Naive B cell (primary cell): ENCODE data around the gene CACNG7. TPM values are rescaled to one million over a fixed set of nuclear protein-coding genes. Genes with fewer than 3 reads are reported as not detected.

ENCODE experiments used
- ATAC-seq, 2 donors: fragments of 150-1000 bp; cut with Tn5 transposase; 2 replicates each; pipeline ENCODE4 v1.10.0; 2021; ENCODE audit warnings: low read depth in 2 of 2, mild to moderate bottlenecking in 2 of 2, moderate library complexity in 2 of 2
- DNase-seq: peaks from one replicate; pipeline ENCODE4 v3.0.0; 2022
- H3K27ac Mint-ChIP-seq, 6 donors: one replicate each; pipeline ENCODE4 v1.8.0; 2020 to 2022; ENCODE audit warnings: mild to moderate bottlenecking in 6 of 6, mixed read lengths in 6 of 6, moderate library complexity in 5 of 6, inconsistent platforms in 2 of 6
- H3K27me3 Mint-ChIP-seq, 3 donors: one replicate each; pipeline ENCODE4 v1.8.0; 2021 to 2022; ENCODE audit warnings: mixed read lengths in 3 of 3, mild to moderate bottlenecking in 1 of 3
- H3K36me3 Mint-ChIP-seq, 2 donors: one replicate each; pipeline ENCODE4 v1.8.0; 2020 to 2022; ENCODE audit warnings: mixed read lengths in 2 of 2, inconsistent platforms in 1 of 2, mild to moderate bottlenecking in 1 of 2
- H3K4me1 Mint-ChIP-seq, 3 donors: one replicate each; pipeline ENCODE4 v1.8.0; 2020 to 2022; ENCODE audit warnings: mixed read lengths in 3 of 3, inconsistent platforms in 1 of 3, mild to moderate bottlenecking in 1 of 3, moderate library complexity in 1 of 3
- H3K4me3 Mint-ChIP-seq, 8 donors: one replicate each; pipeline ENCODE4 v1.8.0; 2020 to 2022; ENCODE audit warnings: mild to moderate bottlenecking in 8 of 8, mixed read lengths in 8 of 8, moderate library complexity in 8 of 8, inconsistent platforms in 2 of 8
- H3K9me3 Mint-ChIP-seq, 7 donors: one replicate each; pipeline ENCODE4 v1.8.0; 2020 to 2022; ENCODE audit warnings: mixed read lengths in 7 of 7, mild to moderate bottlenecking in 5 of 7, inconsistent platforms in 2 of 7, moderate library complexity in 1 of 7
- polyA plus RNA-seq, 6 donors: library from polyadenylated mRNA; unstranded; fragments of 300-500 nt; fragmentation: Illumina TruSeq; gene quantifications; one replicate each; pipeline ENCODE4 v1.2.3, GENCODE V29; 2021; ENCODE audit warnings: low read depth in 6 of 6

The CACNG7 gene
- polyA plus RNA-seq, 6 donors from 2014 or later = not detected

DNA sequence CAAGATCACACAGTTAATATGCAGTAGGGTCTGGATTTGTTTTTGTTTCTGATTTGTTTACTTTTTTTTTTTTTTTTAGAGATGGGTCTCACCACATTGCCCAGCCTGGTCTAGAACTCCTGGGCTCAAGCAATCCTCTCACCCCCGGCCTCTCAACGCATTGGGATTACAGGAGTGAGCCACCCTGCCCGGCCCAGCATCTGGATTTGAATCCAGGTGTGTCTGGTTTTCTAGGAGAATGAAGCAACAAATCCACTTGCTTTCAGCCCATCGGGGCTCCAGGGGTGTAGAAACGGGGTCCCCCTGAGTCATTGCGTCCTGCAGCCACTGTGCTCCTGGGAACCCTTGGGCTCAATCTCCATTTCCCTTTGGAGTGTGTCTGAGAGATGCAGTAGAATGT is 60.3 kb downstream of the CACNG7 start:
- Mint-ChIP-seq H3K4me1 (peaks cover 0 to 11% (median 2%) of the 10 kb centered on the region in 3 donors), H3K4me3 (no peak overlapping the region)

DNA sequence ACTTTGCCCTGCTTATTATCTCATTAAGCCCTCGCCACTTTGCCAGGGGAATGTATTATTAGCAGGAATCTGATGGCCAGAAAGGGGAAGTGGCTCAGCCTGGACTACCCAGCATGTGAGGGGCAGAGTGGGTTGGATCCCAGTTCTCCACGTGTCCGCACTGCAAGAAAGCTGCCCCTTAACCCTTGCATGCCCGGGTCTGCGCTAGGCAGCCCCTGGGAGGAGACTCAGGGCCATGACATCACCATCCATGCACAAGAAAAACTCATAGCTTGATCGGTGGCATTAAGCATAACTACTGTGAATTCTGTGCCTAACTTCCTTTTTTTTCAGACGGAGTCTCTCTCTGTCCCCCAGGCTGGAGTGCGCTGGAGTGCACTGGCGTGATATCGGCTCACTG is 62.6 kb downstream of the CACNG7 start:
- DNase-seq (no peak), ATAC-seq (no peak)
- peaks cover 0 to 3% (median 0%) of the 10 kb centered on the region in 3 donors for H3K4me1 Mint-ChIP-seq
- H3K27me3 Mint-ChIP-seq = peaks cover 24 to 74% (median 28%) of the 10 kb centered on the region in 3 donors
- no peak overlapping the region for H3K27ac Mint-ChIP-seq
- H3K4me3 Mint-ChIP-seq = no peak overlapping the region
- peaks cover 0 to 2% (median 0%) of the 10 kb centered on the region in 7 donors for H3K9me3 Mint-ChIP-seq
- H3K36me3 Mint-ChIP-seq = no peaks in the 10 kb centered on the region

More for the DNA sequence above, 60.3 kb downstream of the CACNG7 start:
- Mint-ChIP-seq H3K27me3 (peaks cover 36 to 79% (median 40%) of the 10 kb centered on the region in 3 donors), H3K36me3 (peaks cover 0 to 14% of the 10 kb centered on the region in 2 donors), H3K27ac (no peak overlapping the region), H3K9me3 (peaks cover 0 to 2% (median 0%) of the 10 kb centered on the region in 7 donors)
- ATAC-seq (no peak), DNase-seq (no peak)

DNA sequence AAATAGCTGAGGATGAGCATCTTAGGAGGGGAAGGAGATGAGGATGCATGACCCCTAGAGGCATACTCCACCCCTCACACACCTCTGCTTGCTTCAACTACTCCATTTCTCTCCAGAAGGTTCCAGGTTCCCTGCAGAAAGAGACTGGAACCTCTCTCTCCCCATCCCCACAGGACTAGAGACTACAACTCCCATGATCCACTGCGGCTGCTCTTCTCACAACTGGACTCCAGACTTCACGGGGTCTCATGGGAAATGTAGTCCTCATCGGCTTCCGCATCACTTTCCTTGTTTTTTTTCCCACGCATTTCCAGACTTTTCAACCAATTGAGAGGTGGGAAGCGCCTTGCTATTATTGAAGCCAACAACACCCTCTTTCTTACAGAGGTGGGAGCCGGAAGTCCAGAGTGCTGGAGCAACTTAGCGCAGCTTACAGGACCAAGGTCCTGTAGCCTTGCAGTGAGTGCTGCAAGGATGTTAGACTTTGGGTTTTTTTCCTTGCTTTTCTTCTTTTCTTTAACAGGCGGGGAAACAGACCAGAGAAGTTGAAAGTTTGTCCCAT is 68.4 kb downstream of the CACNG7 start:
- Mint-ChIP-seq H3K36me3 (peaks cover 0 to 36% of the 10 kb centered on the region in 2 donors), H3K4me1 (peaks cover 25 to 30% (median 28%) of the 10 kb centered on the region in 3 donors), H3K27ac (peak overlapping the region in 2 of 6 donors; percentile 11 to 72), H3K9me3 (peaks cover 16 to 25% (median 18%) of the 10 kb centered on the region in 7 donors), H3K27me3 (peaks cover 41 to 86% (median 55%) of the 10 kb centered on the region in 3 donors), H3K4me3 (peak overlapping the region; percentile 36 to 94 (median 89))
- DNase-seq (peak; percentile 53), ATAC-seq (peak; percentile 86 to 89)

DNA sequence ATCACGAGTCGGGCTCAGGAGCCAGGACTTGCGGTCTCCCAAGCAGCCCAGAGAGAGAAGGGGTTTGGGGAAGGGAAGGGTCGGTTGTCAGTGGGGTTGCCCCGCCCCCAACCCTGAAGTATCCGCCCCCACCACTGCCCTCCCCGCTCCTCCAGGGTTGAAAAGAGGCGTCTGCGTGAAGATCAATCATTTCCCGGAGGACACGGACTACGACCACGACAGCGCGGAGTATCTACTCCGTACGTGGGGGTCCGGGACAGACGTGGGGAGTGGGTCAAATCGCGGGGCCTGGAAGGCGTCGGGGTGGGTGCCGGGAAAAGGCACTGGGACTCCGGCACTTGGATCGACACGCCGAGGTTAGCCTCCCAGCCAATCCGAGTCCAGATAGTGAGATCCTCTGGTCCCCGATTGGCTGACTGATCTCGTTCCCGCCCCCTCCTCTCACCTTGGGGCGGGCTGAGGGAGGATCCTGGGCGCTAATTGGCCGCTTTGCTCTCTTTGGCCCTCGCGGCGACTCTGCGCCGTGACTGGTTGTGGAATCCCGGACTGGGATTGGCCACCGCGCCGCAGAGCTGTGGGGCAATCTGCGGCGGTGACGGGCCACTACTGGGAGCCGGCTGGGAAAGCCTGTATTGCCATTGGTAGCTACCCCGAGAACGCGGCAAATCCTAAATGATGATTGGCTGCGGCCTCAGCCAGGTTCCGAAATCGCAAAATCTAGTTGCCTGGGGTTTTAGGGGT is 69.1 kb downstream of the CACNG7 start:
- Mint-ChIP-seq H3K27me3 (peaks cover 41 to 79% (median 55%) of the 10 kb centered on the region in 3 donors), H3K27ac (peak overlapping the region in 4 of 6 donors; percentile 32 to 72 (median 68)), H3K4me1 (peaks cover 25 to 30% (median 28%) of the 10 kb centered on the region in 3 donors), H3K4me3 (peak overlapping the region; percentile 36 to 94 (median 89)), H3K9me3 (peaks cover 17 to 25% (median 18%) of the 10 kb centered on the region in 7 donors), H3K36me3 (peaks cover 0 to 36% of the 10 kb centered on the region in 2 donors)
- ATAC-seq (no peak), DNase-seq (no peak)

DNA sequence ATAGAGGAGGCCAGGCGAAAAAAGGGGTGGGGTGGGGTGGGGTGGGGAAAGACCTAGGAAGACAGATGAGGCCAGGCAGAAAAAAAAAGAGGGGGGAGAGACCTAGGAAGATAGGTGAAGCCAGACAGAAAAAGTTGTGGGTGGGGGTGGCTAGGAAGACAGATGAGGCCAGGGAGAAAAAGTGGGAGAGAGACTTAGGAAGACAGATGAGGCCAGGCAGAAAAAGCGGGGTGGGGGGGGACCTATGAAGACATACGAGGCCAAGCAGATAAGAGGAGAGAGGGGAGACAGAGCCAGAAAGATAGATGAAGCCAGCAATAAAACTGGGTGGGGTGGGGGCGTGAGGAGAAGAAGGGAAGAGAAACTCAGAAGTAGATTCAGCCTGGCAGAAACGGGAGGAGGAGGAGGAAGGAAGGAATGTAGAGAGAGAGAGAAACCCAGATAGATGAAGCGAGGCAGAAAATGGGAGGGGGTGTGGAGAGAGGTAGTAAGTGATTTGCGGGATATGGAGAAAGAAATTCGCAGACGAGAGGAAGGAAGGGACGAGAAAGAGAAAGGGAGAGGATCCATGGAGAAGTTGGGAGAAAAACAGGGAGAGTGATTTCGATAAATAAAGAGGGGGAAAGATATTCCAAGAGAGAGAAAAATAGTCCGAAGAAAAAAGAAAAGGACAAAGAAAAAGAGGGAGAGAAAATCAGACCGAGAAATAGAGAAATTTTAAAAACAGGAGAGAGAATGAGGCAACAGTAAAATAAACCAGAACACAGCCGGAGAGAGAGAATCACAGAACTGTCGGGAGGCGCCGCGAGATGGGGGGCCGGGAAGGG is 70.1 kb downstream of the CACNG7 start:
- Mint-ChIP-seq H3K4me3 (peak overlapping the region in 6 of 8 donors; percentile 13 to 82 (median 41)), H3K9me3 (peaks cover 17 to 25% (median 18%) of the 10 kb centered on the region in 7 donors), H3K4me1 (peaks cover 25 to 30% (median 28%) of the 10 kb centered on the region in 3 donors), H3K27ac (peak overlapping the region in 1 of 6 donors; percentile 54), H3K27me3 (peaks cover 38 to 71% (median 55%) of the 10 kb centered on the region in 3 donors), H3K36me3 (peaks cover 0 to 36% of the 10 kb centered on the region in 2 donors)
- ATAC-seq = no peak
- no peak for DNase-seq

DNA sequence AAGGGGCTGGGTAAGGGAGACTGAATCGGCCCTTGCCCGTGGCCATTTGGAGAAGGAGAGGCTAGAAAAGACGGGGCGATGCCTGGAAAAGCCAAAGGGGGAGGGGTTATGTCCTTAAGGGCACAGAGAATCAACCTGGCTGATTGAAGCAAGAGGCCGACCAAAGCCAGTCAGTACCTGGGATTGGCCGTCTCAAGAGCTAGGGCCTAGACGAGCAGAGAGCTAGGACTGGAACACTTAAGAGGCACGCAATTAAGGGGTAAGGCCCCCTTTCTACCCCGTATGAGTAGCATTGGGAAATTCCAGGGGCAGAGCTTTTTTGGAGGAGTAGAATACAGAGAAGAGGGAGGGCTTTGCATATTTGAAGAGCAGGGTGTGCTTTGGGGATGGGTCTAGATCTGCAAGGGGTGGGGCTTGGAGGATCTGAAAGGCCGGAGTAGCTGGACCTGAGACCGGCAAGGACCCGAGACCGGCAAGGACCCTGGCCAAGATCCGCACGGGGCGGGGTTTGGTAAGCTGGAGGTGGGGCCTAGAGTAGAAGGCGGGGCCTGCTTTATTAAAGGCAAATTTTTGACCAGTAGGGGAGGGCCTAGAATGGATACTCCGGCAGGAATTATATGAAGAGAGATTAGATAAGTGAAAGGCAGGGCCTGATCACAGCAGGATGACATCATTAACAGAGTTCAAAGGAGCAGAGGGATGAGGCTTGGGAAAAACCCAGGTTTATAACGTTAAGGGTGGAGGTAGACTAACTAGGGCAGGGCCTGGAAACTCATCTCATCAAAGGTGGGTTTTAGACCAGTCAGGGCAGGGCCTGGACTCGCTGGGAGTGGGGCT is 71.7 kb downstream of the CACNG7 start:
- H3K4me1 Mint-ChIP-seq = peaks cover 25 to 30% (median 28%) of the 10 kb centered on the region in 3 donors
- peaks cover 17 to 25% (median 18%) of the 10 kb centered on the region in 7 donors for H3K9me3 Mint-ChIP-seq
- no peak for ATAC-seq
- H3K27me3 Mint-ChIP-seq = peaks cover 33 to 61% (median 53%) of the 10 kb centered on the region in 3 donors
- DNase-seq = no peak
- peak overlapping the region in 7 of 8 donors; percentile 20 to 80 (median 63) for H3K4me3 Mint-ChIP-seq
- peaks cover 0 to 36% of the 10 kb centered on the region in 2 donors for H3K36me3 Mint-ChIP-seq
- peak overlapping the region in 4 of 6 donors; percentile 59 to 79 (median 72) for H3K27ac Mint-ChIP-seq

DNA sequence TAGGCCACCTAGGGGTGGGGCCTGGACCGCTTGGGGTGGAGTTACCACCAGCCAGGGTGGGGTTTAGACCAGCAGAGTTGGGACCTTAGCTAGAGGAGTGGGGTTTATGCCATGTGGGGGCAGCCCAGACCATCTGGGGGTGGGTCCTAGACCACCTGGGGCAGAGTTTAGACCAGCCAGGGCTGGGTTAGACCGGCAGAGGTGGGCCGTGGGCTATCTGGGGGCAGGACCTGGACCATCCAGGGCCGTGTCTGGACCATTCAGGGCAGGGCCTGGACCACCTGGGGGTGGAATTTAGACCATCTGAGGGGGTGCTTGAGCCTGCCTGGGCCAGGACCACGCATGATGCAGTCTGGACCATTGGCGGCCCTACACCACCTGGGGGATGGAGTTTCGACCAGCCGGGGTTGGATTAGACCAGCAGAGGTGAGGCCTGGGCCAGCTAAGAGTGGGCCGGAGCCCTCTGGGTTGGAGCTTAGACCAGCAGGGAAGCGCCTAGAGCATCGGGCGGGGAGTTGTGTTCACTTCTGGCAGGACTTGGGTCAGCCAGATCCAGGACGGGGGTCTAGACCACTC is 72.4 kb downstream of the CACNG7 start:
- Mint-ChIP-seq H3K27ac (peak overlapping the region in 2 of 6 donors; percentile 56 to 85), H3K4me1 (peaks cover 25 to 30% (median 28%) of the 10 kb centered on the region in 3 donors), H3K4me3 (peak overlapping the region; percentile 15 to 80 (median 62)), H3K36me3 (peaks cover 0 to 36% of the 10 kb centered on the region in 2 donors), H3K27me3 (peaks cover 29 to 54% (median 46%) of the 10 kb centered on the region in 3 donors), H3K9me3 (peaks cover 16 to 25% (median 18%) of the 10 kb centered on the region in 7 donors)
- DNase-seq (no peak), ATAC-seq (no peak)

DNA sequence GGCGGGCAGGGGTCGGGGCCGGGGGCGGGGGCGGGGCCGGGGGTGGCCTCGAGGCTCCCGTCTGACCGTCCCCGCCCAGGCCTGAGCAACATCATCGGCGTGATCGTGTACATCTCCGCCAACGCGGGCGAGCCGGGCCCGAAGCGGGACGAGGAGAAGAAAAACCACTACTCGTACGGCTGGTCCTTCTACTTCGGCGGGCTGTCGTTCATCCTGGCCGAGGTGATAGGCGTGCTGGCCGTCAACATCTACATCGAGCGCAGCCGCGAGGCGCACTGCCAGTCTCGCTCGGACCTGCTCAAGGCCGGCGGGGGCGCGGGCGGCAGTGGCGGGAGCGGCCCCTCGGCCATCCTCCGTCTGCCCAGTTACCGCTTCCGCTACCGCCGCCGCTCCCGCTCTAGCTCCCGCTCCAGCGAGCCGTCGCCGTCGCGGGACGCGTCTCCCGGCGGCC is 72.9 kb downstream of the CACNG7 start:
- ATAC-seq (no peak), DNase-seq (no peak)
- Mint-ChIP-seq H3K27me3 (peaks cover 28 to 48% (median 40%) of the 10 kb centered on the region in 3 donors), H3K27ac (no peak overlapping the region), H3K4me3 (peak overlapping the region in 3 of 8 donors; percentile 12 to 80 (median 20)), H3K4me1 (peaks cover 25 to 30% (median 28%) of the 10 kb centered on the region in 3 donors), H3K9me3 (peaks cover 16 to 25% (median 18%) of the 10 kb centered on the region in 7 donors), H3K36me3 (peaks cover 0 to 36% of the 10 kb centered on the region in 2 donors)

DNA sequence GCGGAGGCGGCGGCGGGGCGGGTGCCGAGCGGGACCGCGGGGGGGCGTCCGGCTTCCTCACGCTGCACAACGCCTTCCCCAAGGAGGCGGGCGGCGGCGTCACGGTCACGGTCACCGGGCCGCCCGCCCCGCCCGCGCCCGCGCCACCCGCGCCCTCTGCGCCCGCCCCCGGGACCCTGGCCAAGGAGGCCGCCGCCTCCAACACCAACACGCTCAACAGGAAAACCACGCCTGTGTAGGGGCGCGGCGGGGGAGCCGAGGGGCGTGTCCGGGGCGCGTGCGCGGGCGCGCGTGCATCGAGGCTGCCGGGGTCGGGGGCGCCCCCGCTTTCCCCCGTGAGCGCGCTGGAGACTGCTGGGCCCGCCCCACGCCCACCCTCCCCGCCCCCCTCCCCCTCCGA is 73.5 kb downstream of the CACNG7 start:
- H3K36me3 Mint-ChIP-seq = peaks cover 0 to 31% of the 10 kb centered on the region in 2 donors

DNA sequence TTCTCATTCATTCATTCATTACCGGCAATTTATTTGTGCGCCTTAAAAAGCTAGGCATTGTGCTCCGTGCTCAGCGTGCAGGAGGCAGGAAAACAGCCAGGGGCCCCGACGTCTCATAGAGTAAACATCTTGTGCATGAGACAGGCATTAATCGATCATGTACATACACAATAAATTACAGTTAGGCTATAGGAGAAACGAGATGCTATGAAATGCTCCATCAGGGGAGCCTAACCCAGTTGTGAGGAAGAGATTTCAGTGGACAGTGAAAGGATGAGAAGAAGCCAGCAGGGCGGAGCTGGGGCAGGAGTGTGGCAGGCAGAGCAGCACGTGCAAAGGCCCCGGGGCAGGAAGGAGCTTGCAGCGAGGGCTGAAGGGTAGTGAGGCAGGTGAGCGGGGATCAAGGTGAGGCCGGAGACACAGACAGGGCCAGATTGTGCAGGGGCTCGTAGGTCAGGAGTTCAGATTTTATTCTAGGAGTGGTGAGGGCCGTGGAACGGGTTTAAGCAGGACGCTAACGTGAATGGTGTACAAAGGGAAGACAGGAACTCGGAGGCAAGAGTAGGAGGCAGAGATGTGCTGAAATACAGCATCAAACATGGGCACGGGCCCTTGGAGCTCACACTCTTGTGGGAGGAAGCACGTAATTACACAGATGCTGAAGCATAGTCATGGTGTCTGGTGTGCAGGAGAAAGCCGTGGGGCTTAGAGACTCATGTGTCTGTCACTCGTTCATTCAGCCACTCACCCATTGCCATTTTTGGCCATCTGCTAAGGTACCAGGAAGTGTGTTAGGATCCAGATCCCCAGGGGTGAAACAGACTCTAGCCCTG is 74.6 kb downstream of the CACNG7 start:
- Mint-ChIP-seq H3K27ac (no peak overlapping the region), H3K36me3 (peaks cover 0 to 27% of the 10 kb centered on the region in 2 donors), H3K4me1 (peaks cover 14 to 20% (median 20%) of the 10 kb centered on the region in 3 donors), H3K27me3 (peaks cover 23 to 32% (median 28%) of the 10 kb centered on the region in 3 donors), H3K9me3 (peaks cover 13 to 18% (median 14%) of the 10 kb centered on the region in 7 donors), H3K4me3 (no peak overlapping the region)
- ATAC-seq = no peak
- DNase-seq = no peak

More for the DNA sequence above, 73.5 kb downstream of the CACNG7 start:
- Mint-ChIP-seq H3K4me3 (no peak overlapping the region), H3K9me3 (peaks cover 16 to 22% (median 17%) of the 10 kb centered on the region in 7 donors), H3K27me3 (peaks cover 24 to 42% (median 35%) of the 10 kb centered on the region in 3 donors), H3K27ac (no peak overlapping the region), H3K4me1 (peaks cover 21 to 25% (median 24%) of the 10 kb centered on the region in 3 donors)
- DNase-seq = no peak
- peak; percentile 47 to 49 for ATAC-seq

DNA sequence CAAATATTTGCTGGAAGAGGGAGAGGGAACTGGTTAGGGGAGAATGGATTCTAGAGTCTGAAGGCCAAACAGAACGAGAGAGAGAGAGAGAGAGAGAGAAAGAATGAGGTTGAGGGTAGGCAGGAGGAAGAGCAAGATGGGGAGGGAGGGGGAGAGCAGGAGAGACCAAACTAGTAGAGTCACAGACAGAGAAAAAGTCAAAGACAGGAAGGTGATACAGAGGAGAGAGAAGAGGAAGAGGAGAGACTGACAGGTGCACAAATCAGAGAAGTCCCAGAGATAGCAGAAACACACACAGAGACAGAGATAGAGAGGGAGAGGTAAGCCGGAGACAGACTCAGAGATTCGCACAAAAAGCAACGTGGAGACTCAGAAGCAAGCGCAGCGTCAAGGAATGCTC is 76.8 kb downstream of the CACNG7 start:
- ATAC-seq = no peak
- Mint-ChIP-seq H3K4me3 (no peak overlapping the region), H3K9me3 (peaks cover 2 to 7% (median 4%) of the 10 kb centered on the region in 7 donors), H3K4me1 (peaks cover under 1 to 3% (median 2%) of the 10 kb centered on the region in 3 donors), H3K27me3 (peaks cover 16 to 20% (median 18%) of the 10 kb centered on the region in 3 donors), H3K27ac (no peak overlapping the region), H3K36me3 (peaks cover 0 to 16% of the 10 kb centered on the region in 2 donors)
- no peak for DNase-seq
